Adipose tissue (tissue), 3 donors: ENCODE results near the gene CD1E. TPM values are rescaled to one million over a fixed set of nuclear protein-coding genes. Genes with fewer than 3 reads are reported as not detected.
"Not testable (repeated sequence)": the region's sequence is repeated elsewhere in the genome, so short reads cannot be mapped to it uniquely, and the experiment has no call there.

Source experiments
- H3K27ac ChIP-seq: one replicate; pipeline ENCODE4 v1.5.1; 2013; ENCODE audit warnings: low read depth, low read length
- WGBS, 3 donors: extraction: QIAGEN DNeasy Blood & Tissue Kit; methylation state at CpG; one replicate each; pipeline ENCODE4 v1.1.7; 2013; 5-methylcytosine and 5-hydroxymethylcytosine counted together
- polyA plus RNA-seq, 3 donors: library from polyadenylated mRNA; stranded (reverse); fragments of 200-250 nt; gene quantifications; one replicate each; pipeline ENCODE4 v1.2.3, GENCODE V29; 2013
- donor health status: healthy with polysubstance abuse.
- donor health status: Bipolar disorder and iron deficiency.
- donor health status: healthy.

The CD1E gene
- under 1 TPM in 1 of 3 donors, not detected in 2; 0.05 TPM for polyA plus RNA-seq

- H3K27ac ChIP-seq: no peak within 1 kb of the TSS
- WGBS, 3 donors: 30 to 35% (median 32%) methylated on average over 6 of the region's 6 CpGs
Observed at GRCh38 chr1:158353303-158354075, at the start of gene CD1E. CD1E (plus strand) TSS chr1:158353894; CDS start chr1:158353989, 95 bp downstream.

GRCh38 chr1:158310623-158311022 is 43.1 kb upstream of the CD1E start:
- H3K27ac ChIP-seq: no peak overlapping the region
- 81 to 96% (median 86%) methylated on average over 1 of the region's 1 CpG for WGBS, 3 donors

- H3K27ac ChIP-seq: no peak overlapping the region
- 56 to 75% (median 75%) methylated on average over 2 of the region's 2 CpGs for WGBS, 3 donors
Observed at GRCh38 chr1:158311066-158311465, 42.6 kb upstream of the CD1E start.

- H3K27ac ChIP-seq: no peak overlapping the region
- WGBS, 3 donors: 58 to 76% (median 73%) methylated on average over 1 of the region's 1 CpG
Observed at GRCh38 chr1:158323866-158324265, 29.8 kb upstream of the CD1E start.

- no peak overlapping the region for H3K27ac ChIP-seq
- WGBS, 3 donors: 75 to 82% (median 78%) methylated on average over 4 of the region's 4 CpGs
Observed at GRCh38 chr1:158324395-158324794, 29.3 kb upstream of the CD1E start.

GRCh38 chr1:158327481-158327880 is 26.2 kb upstream of the CD1E start:
- H3K27ac ChIP-seq: no peak overlapping the region

GRCh38 chr1:158328426-158328825 is 25.3 kb upstream of the CD1E start:
- 76 to 80% (median 76%) methylated on average over 3 of the region's 3 CpGs for WGBS, 3 donors

GRCh38 chr1:158329300-158329699 is 24.4 kb upstream of the CD1E start:
- WGBS, 3 donors: 72 to 89% (median 88%) methylated on average over 7 of the region's 7 CpGs
- H3K27ac ChIP-seq: no peak overlapping the region

More at GRCh38 chr1:158328426-158328825, 25.3 kb upstream of the CD1E start:
- H3K27ac ChIP-seq: no peak overlapping the region

GRCh38 chr1:158329733-158330132 is 24.0 kb upstream of the CD1E start:
- WGBS, 3 donors: 61 to 80% (median 70%) methylated on average over 3 of the region's 3 CpGs
- H3K27ac ChIP-seq: no peak overlapping the region

GRCh38 chr1:158330391-158331105 is 23.1 kb upstream of the CD1E start:
- 63 to 87% (median 79%) methylated on average over 11 of the region's 11 CpGs for WGBS, 3 donors
- H3K27ac ChIP-seq: no peak overlapping the region

- WGBS, 3 donors: 79 to 89% (median 88%) methylated on average over 1 of the region's 1 CpG
- H3K27ac ChIP-seq: no peak overlapping the region
Observed at GRCh38 chr1:158331106-158331425, 22.6 kb upstream of the CD1E start.

GRCh38 chr1:158331481-158332150 is 22.1 kb upstream of the CD1E start, which contains the start of gene CD1B:
CD1B (minus strand) TSS chr1:158331531; CDS start chr1:158331423, 108 bp downstream.
- WGBS, 3 donors: 90 to 91% (median 90%) methylated on average over 2 of the region's 2 CpGs
- H3K27ac ChIP-seq: no peak within 1 kb of the TSS

GRCh38 chr1:158333405-158334155 is 20.1 kb upstream of the CD1E start:
- no peak overlapping the region for H3K27ac ChIP-seq
- 47 to 68% (median 67%) methylated on average over 8 of the region's 8 CpGs for WGBS, 3 donors

- WGBS, 3 donors: 39 to 52% (median 49%) methylated on average over 2 of the region's 2 CpGs
- no peak overlapping the region for H3K27ac ChIP-seq
Observed at GRCh38 chr1:158334526-158335212, 19.0 kb upstream of the CD1E start.

GRCh38 chr1:158335213-158335532 is 18.5 kb upstream of the CD1E start:
- H3K27ac ChIP-seq: no peak overlapping the region

- H3K27ac ChIP-seq: not testable (repeated sequence)
- 38 to 76% (median 76%) methylated on average over 7 of the region's 7 CpGs for WGBS, 3 donors
Observed at GRCh38 chr1:158336413-158336812, 17.3 kb upstream of the CD1E start.

- 92 to 95% (median 95%) methylated on average over 14 to 24 of the region's 24 CpGs for WGBS, 3 donors
- not testable (repeated sequence) for H3K27ac ChIP-seq
Observed at GRCh38 chr1:158348946-158349345, 4.7 kb upstream of the CD1E start.

GRCh38 chr1:158354255-158354654 is 561 bp downstream of the CD1E start:
- no peak overlapping the region for H3K27ac ChIP-seq
- WGBS, 3 donors: 54 to 61% (median 60%) methylated on average over 2 of the region's 2 CpGs
